Neural progenitor cell (in vitro differentiated cells): ENCODE results near the gene MYO9B. TPM values are rescaled to one million over a fixed set of nuclear protein-coding genes. Genes with fewer than 3 reads are reported as not detected.

Source experiments
- DNase-seq: peaks from one replicate; pipeline ENCODE4 v3.0.0-alpha.2; 2016; ENCODE audit warnings: low spot score
- H2AFZ ChIP-seq: fragments of 200-600 bp; sonication (generic); replicated peaks from 2 replicates; pipeline ENCODE4 v1.6.1; 2016; ENCODE audit warnings: antibody characterized with exemption
- H3F3A ChIP-seq: fragments of 200-600 bp; sonication (generic); 2 replicates; pipeline ENCODE4 v1.6.1; 2016; ENCODE audit warnings: antibody characterized with exemption, low read depth
- H3K27ac ChIP-seq: fragments of 200-600 bp; sonication (generic); 2 replicates; pipeline ENCODE4 v1.5.1; 2016; ENCODE audit warnings: mild to moderate bottlenecking
- H3K27me3 ChIP-seq: fragments of 200-600 bp; sonication (generic); 2 replicates; pipeline ENCODE4 v1.6.1; 2016; ENCODE audit warnings: mild to moderate bottlenecking, moderate library complexity
- H3K36me3 ChIP-seq: fragments of 200-600 bp; sonication (generic); 2 replicates; pipeline ENCODE4 v1.5.1; 2016
- H3K4me1 ChIP-seq: fragments of 200-600 bp; sonication (generic); 2 replicates; pipeline ENCODE4 v1.6.1; 2016; ENCODE audit warnings: mixed run types
- H3K4me2 ChIP-seq: fragments of 200-600 bp; sonication (generic); 2 replicates; pipeline ENCODE4 v1.6.1; 2016
- H3K4me3 ChIP-seq: fragments of 200-600 bp; sonication (generic); 2 replicates; pipeline ENCODE4 v1.5.1; 2016
- H3K79me2 ChIP-seq: fragments of 200-600 bp; sonication (generic); 2 replicates; pipeline ENCODE4 v1.6.1; 2016; ENCODE audit warnings: low read depth
- H3K9ac ChIP-seq: fragments of 200-600 bp; sonication (generic); 2 replicates; pipeline ENCODE4 v1.6.1; 2016
- H3K9me3 ChIP-seq: fragments of 200-600 bp; sonication (generic); 2 replicates; pipeline ENCODE4 v1.5.1; 2016; ENCODE audit warnings: low read depth
- H4K20me1 ChIP-seq: fragments of 200-600 bp; sonication (generic); 2 replicates; pipeline ENCODE4 v1.6.1; 2016; ENCODE audit warnings: low read depth
- H3K27ac Mint-ChIP-seq: 3 replicates; pipeline ENCODE4 v1.8.0; 2021; ENCODE audit warnings: mixed read lengths
- H3K27me3 Mint-ChIP-seq: 2 replicates; pipeline ENCODE4 v1.8.0; 2022; ENCODE audit warnings: low read depth, mild to moderate bottlenecking, inconsistent platforms, moderate library complexity, mixed read lengths; ENCODE audit not compliant: insufficient read depth
- H3K36me3 Mint-ChIP-seq: 3 replicates; pipeline ENCODE4 v1.8.0; 2021; ENCODE audit warnings: mixed read lengths
- H3K4me1 Mint-ChIP-seq: 3 replicates; pipeline ENCODE4 v1.8.0; 2021; ENCODE audit warnings: mixed read lengths
- H3K4me3 Mint-ChIP-seq: 3 replicates; pipeline ENCODE4 v1.8.0; 2021; ENCODE audit warnings: mild to moderate bottlenecking, moderate library complexity, mixed read lengths
- H3K9me3 Mint-ChIP-seq: 3 replicates; pipeline ENCODE4 v1.8.0; 2020; ENCODE audit warnings: mixed read lengths
- CTCF ChIP-seq: fragments of 200-600 bp; sonication (generic); IDR thresholded peaks from 2 replicates; pipeline ENCODE4 v1.5.1; 2017; ENCODE audit warnings: antibody characterized with exemption, mild to moderate bottlenecking
- EZH2 ChIP-seq: fragments of 200-600 bp; sonication (generic); IDR thresholded peaks from 2 replicates; pipeline ENCODE4 v1.6.1; 2017; ENCODE audit warnings: antibody characterized with exemption, mild to moderate bottlenecking, moderate library complexity
- EZH2phosphoT487 ChIP-seq: fragments of 200-600 bp; sonication (generic); IDR thresholded peaks from 2 replicates; pipeline ENCODE4 v1.6.1; 2017; ENCODE audit warnings: antibody characterized with exemption
- total RNA-seq: library from RNA; depleted of rRNA; stranded (reverse); fragments of >200 nt; gene quantifications from 2 replicates; pipeline ENCODE4 v1.2.3, GENCODE V29; 2015; ENCODE audit warnings: low replicate concordance

MYO9B gene
- total RNA-seq, 1 donor from 2014 or later = 38.5 TPM

GRCh38 chr19:17245535-17245984 lies 170.0 kb downstream of the MYO9B start, which contains the start of gene NR2F6:
Gene NR2F6, minus strand, starts transcription at chr19:17245919. Its CDS starts 699 bp downstream, at chr19:17245220.
- H3K4me1 Mint-ChIP-seq = peaks cover 62% of the 10 kb centered on the region
- peaks cover 43% of the 10 kb centered on the region for H3F3A ChIP-seq
- H4K20me1 ChIP-seq = peaks cover 41% of the 10 kb centered on the region
- no peak within 1 kb of the TSS for H3K27ac ChIP-seq
- peaks cover 30% of the 10 kb centered on the region for H3K4me1 ChIP-seq
- peak within 1 kb of the TSS; percentile 96 for H3K4me3 Mint-ChIP-seq
- H3K27me3 ChIP-seq = no peaks in the 10 kb centered on the region
- DNase-seq = no peak
- peaks cover 13% of the 10 kb centered on the region for H3K27me3 Mint-ChIP-seq
- H2AFZ ChIP-seq = peak within 1 kb of the TSS; percentile 31
- TF ChIP-seq EZH2phosphoT487 = no peak
- TF ChIP-seq CTCF = no peak
- TF ChIP-seq EZH2 = no peak
- peak within 1 kb of the TSS; percentile 84 for H3K4me3 ChIP-seq
- no peak within 1 kb of the TSS for H3K9ac ChIP-seq
- H3K36me3 Mint-ChIP-seq = no peaks in the 10 kb centered on the region
- H3K9me3 Mint-ChIP-seq = peaks cover 2% of the 10 kb centered on the region
- no peaks in the 10 kb centered on the region for H3K36me3 ChIP-seq
- H3K9me3 ChIP-seq = no peaks in the 10 kb centered on the region
- peaks cover 48% of the 10 kb centered on the region for H3K79me2 ChIP-seq
- H3K27ac Mint-ChIP-seq = peak within 1 kb of the TSS; percentile 97
- H3K4me2 ChIP-seq = peak within 1 kb of the TSS; percentile 91

- Histone ChIP-seq H3K4me1 (peaks cover 30% of the 10 kb centered on the region), H3K36me3 (no peaks in the 10 kb centered on the region)
- H3K36me3 Mint-ChIP-seq = no peaks in the 10 kb centered on the region
Measured at GRCh38 chr19:17246681-17247425, 171.3 kb downstream of the MYO9B start.

GRCh38 chr19:17248011-17248776 lies 172.6 kb downstream of the MYO9B start:
- Histone ChIP-seq H3F3A (peaks cover 37% of the 10 kb centered on the region), H3K27me3 (no peaks in the 10 kb centered on the region), H3K27ac (no peak overlapping the region), H3K36me3 (no peaks in the 10 kb centered on the region), H3K9ac (no peak overlapping the region), H3K4me1 (peaks cover 30% of the 10 kb centered on the region), H3K4me2 (peak overlapping the region; percentile 4), H4K20me1 (peaks cover 16% of the 10 kb centered on the region), H3K4me3 (no peak overlapping the region), H3K9me3 (no peaks in the 10 kb centered on the region), H3K79me2 (peaks cover 21% of the 10 kb centered on the region), H2AFZ (no peak overlapping the region)
- peak; percentile 76 for DNase-seq
- TF ChIP-seq EZH2 = no peak
- TF ChIP-seq EZH2phosphoT487 = no peak
- TF ChIP-seq CTCF = no peak
- Mint-ChIP-seq H3K27me3 (peaks cover 9% of the 10 kb centered on the region), H3K4me3 (peak overlapping the region; percentile 75), H3K4me1 (peaks cover 41% of the 10 kb centered on the region), H3K27ac (peak overlapping the region; percentile 74), H3K36me3 (no peaks in the 10 kb centered on the region), H3K9me3 (peaks cover 2% of the 10 kb centered on the region)

More at GRCh38 chr19:17246681-17247425, 171.3 kb downstream of the MYO9B start:
- Histone ChIP-seq H3K4me3 (peak overlapping the region; percentile 56), H3K4me2 (peak overlapping the region; percentile 90), H3K9me3 (no peaks in the 10 kb centered on the region), H3K27ac (no peak overlapping the region), H3F3A (peaks cover 43% of the 10 kb centered on the region), H4K20me1 (peaks cover 28% of the 10 kb centered on the region), H3K79me2 (peaks cover 35% of the 10 kb centered on the region), H3K27me3 (no peaks in the 10 kb centered on the region), H3K9ac (no peak overlapping the region), H2AFZ (no peak overlapping the region)
- no peak for DNase-seq
- H3K27ac Mint-ChIP-seq = peak overlapping the region; percentile 98
- H3K27me3 Mint-ChIP-seq = peaks cover 13% of the 10 kb centered on the region
- peaks cover 50% of the 10 kb centered on the region for H3K4me1 Mint-ChIP-seq
- TF ChIP-seq CTCF = no peak
- peak; percentile 32 for TF ChIP-seq EZH2
- H3K9me3 Mint-ChIP-seq = peaks cover 2% of the 10 kb centered on the region
- peak overlapping the region; percentile 91 for H3K4me3 Mint-ChIP-seq
